CD8-positive, alpha-beta memory T cell (primary cell): Measurements from ENCODE around the gene AVL9. TPM values are rescaled to one million over a fixed set of nuclear protein-coding genes. Genes with fewer than 3 reads are reported as not detected.
A peak's percentile ranks its signal among the peaks of the same experiment; 100 is the strongest.

Source experiments
- CTCF ChIA-PET: fragments of 350-600 bp; sonication (Branson Sonifier 250); formaldehyde crosslinking; loops from one replicate; lab custom pipeline; 2021; ENCODE audit warnings: antibody characterized with exemption; lab: Charles Lee
- POLR2A ChIA-PET: fragments of 350-600 bp; sonication (Branson Sonifier 250); formaldehyde crosslinking; loops from one replicate; lab custom pipeline; 2021; ENCODE audit warnings: antibody characterized with exemption; lab: Charles Lee
- DNase-seq, 5 donors: peaks; one replicate each; pipeline versions ENCODE4 v3.0.0 to v3.0.0-alpha.2; 2020 to 2022; ENCODE audit warnings: mixed read lengths in 1 of 5
- H3K27ac ChIP-seq: one replicate; pipeline ENCODE4 v1.7.0; 2013; ENCODE audit warnings: low read depth, mild to moderate bottlenecking, low read length, moderate library complexity
- H3K27me3 ChIP-seq: 2 replicates; pipeline ENCODE4 v1.7.0; 2013; ENCODE audit warnings: low read length, mild to moderate bottlenecking; ENCODE audit not compliant: insufficient read depth, poor library complexity, severe bottlenecking
- H3K36me3 ChIP-seq: 2 replicates; pipeline ENCODE4 v1.7.0; 2013; ENCODE audit warnings: mild to moderate bottlenecking, low read length, moderate library complexity; ENCODE audit not compliant: insufficient read depth
- H3K4me1 ChIP-seq: 2 replicates; pipeline ENCODE4 v1.7.0; 2013; ENCODE audit warnings: mild to moderate bottlenecking, low read length, moderate library complexity; ENCODE audit not compliant: insufficient read depth
- H3K4me3 ChIP-seq: 2 replicates; pipeline ENCODE4 v1.7.0; 2013; ENCODE audit warnings: mild to moderate bottlenecking, low read length
- H3K9me3 ChIP-seq: 2 replicates; pipeline ENCODE4 v1.7.0; 2013; ENCODE audit warnings: mild to moderate bottlenecking, low read length
- H3K27ac Mint-ChIP-seq, 8 donors: one replicate each; pipeline ENCODE4 v1.8.0; 2020 to 2021; ENCODE audit warnings: mixed read lengths in 8 of 8, mild to moderate bottlenecking in 6 of 8, inconsistent platforms in 3 of 8, moderate library complexity in 3 of 8
- H3K27me3 Mint-ChIP-seq, 2 donors: one replicate each; pipeline ENCODE4 v1.8.0; 2020 to 2021; ENCODE audit warnings: mixed read lengths in 2 of 2, mild to moderate bottlenecking in 1 of 2, moderate library complexity in 1 of 2
- H3K36me3 Mint-ChIP-seq, 3 donors: one replicate each; pipeline ENCODE4 v1.8.0; 2020 to 2021; ENCODE audit warnings: mixed read lengths in 3 of 3, inconsistent platforms in 1 of 3, mild to moderate bottlenecking in 1 of 3
- H3K4me1 Mint-ChIP-seq, 3 donors: one replicate each; pipeline ENCODE4 v1.8.0; 2020 to 2021; ENCODE audit warnings: mixed read lengths in 3 of 3, inconsistent platforms in 1 of 3, mild to moderate bottlenecking in 1 of 3
- H3K4me3 Mint-ChIP-seq, 7 donors: one replicate each; pipeline ENCODE4 v1.8.0; 2020 to 2021; ENCODE audit warnings: mixed read lengths in 7 of 7, mild to moderate bottlenecking in 6 of 7, moderate library complexity in 4 of 7, inconsistent platforms in 2 of 7
- H3K9me3 Mint-ChIP-seq, 5 donors: one replicate each; pipeline ENCODE4 v1.8.0; 2020 to 2022; ENCODE audit warnings: mixed read lengths in 5 of 5, mild to moderate bottlenecking in 3 of 5, moderate library complexity in 2 of 5, inconsistent platforms in 1 of 5
- polyA plus RNA-seq: library from polyadenylated mRNA; unstranded; fragments of 300-500 nt; fragmentation: Illumina TruSeq; gene quantifications from one replicate; pipeline ENCODE4 v1.2.3, GENCODE V29; 2021
- total RNA-seq, 2 experiments: library from RNA; stranded (reverse); gene quantifications; one replicate each; pipeline ENCODE4 v1.2.3, GENCODE V29; 2021

AVL9 gene
- total and polyA plus RNA-seq, 3 experiments from 2014 or later: 11.0 to 57.0 (median 49.6) TPM

GRCh38 chr7:32531402-32531801, 36.1 kb downstream of the AVL9 start:
- no peaks in the 10 kb centered on the region for H3K4me1 ChIP-seq
- peaks cover 0 to 23% (median 3%) of the 10 kb centered on the region in 3 donors for H3K36me3 Mint-ChIP-seq
- H3K4me3 ChIP-seq: no peak overlapping the region
- H3K36me3 ChIP-seq: no peaks in the 10 kb centered on the region
- H3K4me1 Mint-ChIP-seq: peaks cover 29 to 65% (median 57%) of the 10 kb centered on the region in 3 donors
- H3K27me3 ChIP-seq: no peaks in the 10 kb centered on the region
- POLR2A ChIA-PET: no interaction called here
- H3K27ac Mint-ChIP-seq: no peak overlapping the region
- no peaks in the 10 kb centered on the region for H3K9me3 ChIP-seq
- H3K27me3 Mint-ChIP-seq: peaks cover 0 to 2% of the 10 kb centered on the region in 2 donors
- H3K27ac ChIP-seq: no peak overlapping the region
- CTCF ChIA-PET: no interaction called here
- no peak overlapping the region for H3K4me3 Mint-ChIP-seq
- DNase-seq: no peak
- H3K9me3 Mint-ChIP-seq: no peaks in the 10 kb centered on the region

GRCh38 chr7:32532086-32532485, 36.8 kb downstream of the AVL9 start:
- H3K27me3 ChIP-seq: no peaks in the 10 kb centered on the region
- H3K9me3 ChIP-seq: no peaks in the 10 kb centered on the region
- Mint-ChIP-seq H3K27ac (peak overlapping the region in 1 of 8 donors; percentile 19), H3K27me3 (peaks cover 0 to 2% of the 10 kb centered on the region in 2 donors), H3K4me3 (no peak overlapping the region), H3K4me1 (peaks cover 31 to 70% (median 58%) of the 10 kb centered on the region in 3 donors), H3K36me3 (peaks cover 0 to 23% (median 3%) of the 10 kb centered on the region in 3 donors), H3K9me3 (no peaks in the 10 kb centered on the region)
- no peak overlapping the region for H3K4me3 ChIP-seq
- H3K36me3 ChIP-seq: no peaks in the 10 kb centered on the region
- no peaks in the 10 kb centered on the region for H3K4me1 ChIP-seq
- H3K27ac ChIP-seq: no peak overlapping the region
- DNase-seq: no peak
- POLR2A ChIA-PET: interaction anchor here (0.5 kb wide), 1 partner anchor 41 kb away, joined by 8 read pairs; no protein-coding TSS in a partner anchor
- CTCF ChIA-PET: no interaction called here

GRCh38 chr7:32532716-32533115, 37.4 kb downstream of the AVL9 start:
- ChIA-PET POLR2A (no interaction called here), CTCF (no interaction called here)
- no peaks in the 10 kb centered on the region for H3K27me3 ChIP-seq

GRCh38 chr7:32533276-32534029, 38.2 kb downstream of the AVL9 start:
- H3K27me3 Mint-ChIP-seq: peaks cover 0 to 2% of the 10 kb centered on the region in 2 donors
- POLR2A ChIA-PET: no interaction called here
- H3K4me3 ChIP-seq: no peak overlapping the region
- H3K27me3 ChIP-seq: no peaks in the 10 kb centered on the region
- H3K9me3 ChIP-seq: no peaks in the 10 kb centered on the region
- CTCF ChIA-PET: no interaction called here
- peaks cover 25 to 67% (median 47%) of the 10 kb centered on the region in 3 donors for H3K4me1 Mint-ChIP-seq
- DNase-seq: no peak
- no peaks in the 10 kb centered on the region for H3K4me1 ChIP-seq
- no peak overlapping the region for H3K4me3 Mint-ChIP-seq
- no peaks in the 10 kb centered on the region for H3K36me3 ChIP-seq
- H3K36me3 Mint-ChIP-seq: peaks cover 0 to 16% (median 3%) of the 10 kb centered on the region in 3 donors
- no peaks in the 10 kb centered on the region for H3K9me3 Mint-ChIP-seq
- no peak overlapping the region for H3K27ac ChIP-seq
- H3K27ac Mint-ChIP-seq: peak overlapping the region in 6 of 8 donors; percentile 45 to 73 (median 64)

More at GRCh38 chr7:32532716-32533115, 37.4 kb downstream of the AVL9 start:
- Mint-ChIP-seq H3K9me3 (no peaks in the 10 kb centered on the region), H3K27me3 (peaks cover 0 to 2% of the 10 kb centered on the region in 2 donors), H3K4me3 (no peak overlapping the region), H3K36me3 (peaks cover 0 to 21% (median 3%) of the 10 kb centered on the region in 3 donors), H3K27ac (peak overlapping the region in 1 of 8 donors; percentile 61), H3K4me1 (peaks cover 32 to 68% (median 52%) of the 10 kb centered on the region in 3 donors)
- no peak overlapping the region for H3K4me3 ChIP-seq
- no peak for DNase-seq
- no peaks in the 10 kb centered on the region for H3K4me1 ChIP-seq
- no peak overlapping the region for H3K27ac ChIP-seq
- H3K9me3 ChIP-seq: no peaks in the 10 kb centered on the region
- no peaks in the 10 kb centered on the region for H3K36me3 ChIP-seq

- DNase-seq: no peak
- Histone ChIP-seq H3K27me3 (no peaks in the 10 kb centered on the region), H3K36me3 (no peaks in the 10 kb centered on the region), H3K27ac (no peak overlapping the region), H3K4me1 (no peaks in the 10 kb centered on the region), H3K9me3 (no peaks in the 10 kb centered on the region), H3K4me3 (no peak overlapping the region)
- Mint-ChIP-seq H3K4me1 (peaks cover 30 to 75% (median 52%) of the 10 kb centered on the region in 3 donors), H3K4me3 (no peak overlapping the region), H3K27ac (peak overlapping the region in 1 of 8 donors; percentile 29), H3K9me3 (no peaks in the 10 kb centered on the region), H3K36me3 (peaks cover 0 to 16% (median 5%) of the 10 kb centered on the region in 3 donors), H3K27me3 (peaks cover 0 to 2% of the 10 kb centered on the region in 2 donors)
- ChIA-PET CTCF (no interaction called here), POLR2A (interaction anchor here (1.2 kb wide), 1 partner anchor 10 kb away, joined by 3 read pairs; no protein-coding TSS in a partner anchor)
These were observed 39.9 kb downstream of the AVL9 start for GRCh38 chr7:32535162-32535702.

GRCh38 chr7:32536016-32536415, 40.7 kb downstream of the AVL9 start:
- CTCF ChIA-PET: no interaction called here

GRCh38 chr7:32536585-32536984, 41.3 kb downstream of the AVL9 start:
- Histone ChIP-seq H3K4me3 (no peak overlapping the region), H3K9me3 (no peaks in the 10 kb centered on the region), H3K27ac (no peak overlapping the region), H3K27me3 (no peaks in the 10 kb centered on the region), H3K36me3 (no peaks in the 10 kb centered on the region), H3K4me1 (no peaks in the 10 kb centered on the region)
- H3K9me3 Mint-ChIP-seq: no peaks in the 10 kb centered on the region
- H3K27ac Mint-ChIP-seq: no peak overlapping the region
- CTCF ChIA-PET: no interaction called here
- peaks cover 0 to 2% of the 10 kb centered on the region in 2 donors for H3K27me3 Mint-ChIP-seq
- H3K36me3 Mint-ChIP-seq: peaks cover 0 to 11% (median 5%) of the 10 kb centered on the region in 3 donors
- H3K4me1 Mint-ChIP-seq: peaks cover 33 to 82% (median 54%) of the 10 kb centered on the region in 3 donors
- POLR2A ChIA-PET: no interaction called here
- no peak overlapping the region for H3K4me3 Mint-ChIP-seq
- DNase-seq: no peak

More at GRCh38 chr7:32536016-32536415, 40.7 kb downstream of the AVL9 start:
- Histone ChIP-seq H3K4me3 (no peak overlapping the region), H3K36me3 (no peaks in the 10 kb centered on the region), H3K4me1 (no peaks in the 10 kb centered on the region), H3K27ac (no peak overlapping the region), H3K9me3 (no peaks in the 10 kb centered on the region), H3K27me3 (no peaks in the 10 kb centered on the region)
- no peak for DNase-seq
- peaks cover 33 to 79% (median 54%) of the 10 kb centered on the region in 3 donors for H3K4me1 Mint-ChIP-seq
- H3K27ac Mint-ChIP-seq: peak overlapping the region in 2 of 8 donors; percentile 41 to 65
- no peaks in the 10 kb centered on the region for H3K9me3 Mint-ChIP-seq
- H3K27me3 Mint-ChIP-seq: peaks cover 0 to 2% of the 10 kb centered on the region in 2 donors
- no peak overlapping the region for H3K4me3 Mint-ChIP-seq
- H3K36me3 Mint-ChIP-seq: peaks cover 0 to 13% (median 5%) of the 10 kb centered on the region in 3 donors
- POLR2A ChIA-PET: no interaction called here

GRCh38 chr7:32537760-32538159, 42.5 kb downstream of the AVL9 start:
- CTCF ChIA-PET: no interaction called here
- H3K36me3 Mint-ChIP-seq: peaks cover 0 to 5% (median 4%) of the 10 kb centered on the region in 3 donors
- no peaks in the 10 kb centered on the region for H3K9me3 Mint-ChIP-seq

More at GRCh38 chr7:32537760-32538159, 42.5 kb downstream of the AVL9 start:
- Mint-ChIP-seq H3K4me1 (peaks cover 30 to 71% (median 44%) of the 10 kb centered on the region in 3 donors), H3K27ac (peak overlapping the region in 1 of 8 donors; percentile 69), H3K27me3 (peaks cover 0 to 2% of the 10 kb centered on the region in 2 donors), H3K4me3 (no peak overlapping the region)
- Histone ChIP-seq H3K27me3 (no peaks in the 10 kb centered on the region), H3K9me3 (no peaks in the 10 kb centered on the region), H3K27ac (no peak overlapping the region), H3K36me3 (no peaks in the 10 kb centered on the region), H3K4me3 (no peak overlapping the region), H3K4me1 (no peaks in the 10 kb centered on the region)
- no peak for DNase-seq
- POLR2A ChIA-PET: no interaction called here
